K562 (cell line): ENCODE measurements around the gene MMP1.

Source experiments
- ATF3 ChIP-seq, 2 experiments: fragments of 450-650 bp in 1 of 2; sonication (generic) in 1 of 2; formaldehyde crosslinking in 1 of 2; IDR thresholded peaks in 1 of 2; conservative IDR thresholded peaks in 1 of 2; 2 replicates each; pipeline versions ENCODE4 v1.6.1 to v1.8.1; 2016 to 2023; ENCODE audit warnings: mild to moderate bottlenecking in 2 of 2, moderate library complexity in 2 of 2, inconsistent platforms in 1 of 2, missing genetic modification reagents in 1 of 2
- CHD2 ChIP-seq: IDR thresholded peaks from 2 replicates; pipeline ENCODE4 v1.6.1; 2011; ENCODE audit warnings: low read depth, low read length
- DPF2 ChIP-seq: fragments of 450-650 bp; IDR thresholded peaks from 2 replicates; pipeline ENCODE4 v1.6.1; 2016
- MAZ ChIP-seq, 2 experiments: fragments of 450-650 bp in 1 of 2; sonication (generic) in 1 of 2; formaldehyde crosslinking; IDR thresholded peaks in 1 of 2; conservative IDR thresholded peaks in 1 of 2; 2 replicates each; pipeline versions ENCODE4 v1.4.0 to v1.5.0; 2020; ENCODE audit warnings: mild to moderate bottlenecking in 1 of 2, missing genetic modification reagents in 1 of 2
- NFE2 ChIP-seq: IDR thresholded peaks from 2 replicates; pipeline ENCODE4 v1.6.1; 2014; ENCODE audit warnings: antibody characterized with exemption, low read depth
- POLR2A ChIP-seq: fragments of 450-650 bp; conservative IDR thresholded peaks from 2 replicates; pipeline ENCODE4 v1.6.1; 2016
- SMAD1 ChIP-seq: fragments of 150-350 bp; IDR thresholded peaks from 2 replicates; pipeline ENCODE4 v1.6.1; 2014; ENCODE audit warnings: low read length, low read depth; ENCODE audit not compliant: partially characterized antibody
- SRSF7 ChIP-seq: fragments of 200-400 bp; formaldehyde crosslinking; optimal IDR thresholded peaks from 2 replicates; pipeline ENCODE3; 2017; ENCODE audit warnings: mild to moderate bottlenecking, low read depth, low read length
- STAT5A ChIP-seq: IDR thresholded peaks from 2 replicates; pipeline ENCODE4 v1.6.1; 2012; ENCODE audit warnings: low read length, inconsistent platforms, borderline replicate concordance

DNA sequence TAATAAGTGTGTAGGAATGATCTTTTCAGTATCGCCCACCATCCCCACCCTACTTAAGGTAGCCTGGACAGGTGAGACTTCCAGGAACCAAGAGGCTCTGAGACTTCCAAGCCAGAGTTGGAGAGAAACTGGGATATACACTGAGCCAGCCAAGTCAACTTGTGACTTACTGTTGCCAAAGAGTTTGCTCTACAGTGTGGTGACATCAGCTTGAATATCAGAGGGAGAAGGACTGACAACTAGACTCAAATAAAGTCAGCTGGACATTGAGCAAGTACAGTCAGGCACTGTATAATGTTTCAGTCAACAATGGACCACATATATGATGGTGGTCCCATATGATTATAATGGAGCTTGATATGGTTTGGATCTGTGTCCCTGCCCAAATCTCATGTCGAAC lies 16.3 kb downstream of the MMP1 start:
- TF ChIP-seq STAT5A (no peak), MAZ (CRISPR knock-in tag; conservative IDR thresholded peaks at IDR 0.05 in 1 of 2, IDR thresholded peaks at IDR 0.05 in 1 of 2) (no peak), POLR2A (no peak), ATF3 (IDR thresholded peaks at IDR 0.05) (no peak), ATF3 (CRISPR knock-in tag; conservative IDR thresholded peaks at IDR 0.05) (no peak), DPF2 (no peak), CHD2 (no peak), SMAD1 (no peak), SRSF7 (no peak), NFE2 (no peak)
